GM12878 (cell line): Measurements from ENCODE around the gene EGFR. TPM values are rescaled to one million over a fixed set of nuclear protein-coding genes. Genes with fewer than 3 reads are reported as not detected.

ENCODE experiments used
- ATAC-seq: fragments of 200-7000 bp; cut with Tn5 transposase; 3 replicates; pipeline ENCODE4 v1.9.1; 2020; ENCODE audit warnings: mild to moderate bottlenecking, moderate library complexity
- BruUV-seq: library from RNA; stranded (reverse); fragments of 400-500 nt; replicated peaks from 2 replicates; lab custom pipeline; 2021; lab: Mats Ljungman, UMichigan
- CTCF ChIA-PET: fragments of 300-600 bp; sonication (Branson Sonifier 250); formaldehyde crosslinking; extraction: SDS; loops from one replicate; lab custom pipeline; 2021; ENCODE audit warnings: inconsistent platforms; lab: Yijun Ruan, JAX
- POLR2A ChIA-PET: fragments of 350-600 bp; formaldehyde crosslinking; extraction: SDS; loops from one replicate; lab custom pipeline; 2021; ENCODE audit warnings: inconsistent platforms; lab: Charles Lee
- RAD21 ChIA-PET: fragments of 300-600 bp; sonication (Branson Sonifier 250); formaldehyde crosslinking; loops from one replicate; lab custom pipeline; 2023; ENCODE audit warnings: antibody characterized with exemption; ENCODE audit not compliant: unreplicated experiment; lab: Charles Lee
- SMC1A ChIA-PET: fragments of 300-600 bp; sonication (Branson Sonifier 250); formaldehyde crosslinking; loops from one replicate; lab custom pipeline; 2023; ENCODE audit not compliant: unreplicated experiment, uncharacterized antibody; lab: Charles Lee
- DNase-seq: peaks from one replicate; pipeline ENCODE4 v3.0.0-alpha.2; 2011; ENCODE audit warnings: low read depth, low spot score
- FAIRE-seq: peaks from 3 replicates; lab custom pipeline; 2011; peaks lifted over from hg19 to GRCh38; lab: Jason Lieb, UNC
- H2AFZ ChIP-seq: 2 replicates; pipeline ENCODE4 v1.6.0; 2011; ENCODE audit warnings: low read depth, low read length, control low read depth; ENCODE audit not compliant: control insufficient read depth
- H3K27ac ChIP-seq: 2 replicates; pipeline ENCODE4 v1.5.1; 2011; ENCODE audit warnings: control low read depth; ENCODE audit not compliant: control insufficient read depth, insufficient read depth
- H3K27me3 ChIP-seq, 2 experiments: replicated peaks in 1 of 2; 2 replicates each; pipeline versions ENCODE4 v1.6.0 to v1.6.1; 2011; ENCODE audit warnings: low read length in 1 of 2; ENCODE audit not compliant: control insufficient read depth in 2 of 2, insufficient read depth in 2 of 2
- H3K36me3 ChIP-seq, 2 experiments: 2 replicates each; pipeline ENCODE4 v1.5.1; 2011; ENCODE audit warnings: low read length in 1 of 2; ENCODE audit not compliant: control insufficient read depth in 2 of 2, insufficient read depth in 2 of 2
- H3K4me1 ChIP-seq: 2 replicates; pipeline ENCODE4 v1.6.1; 2011; ENCODE audit warnings: mild to moderate bottlenecking, low read length, moderate library complexity, mixed read lengths; ENCODE audit not compliant: control insufficient read depth, insufficient read depth
- H3K4me2 ChIP-seq: 2 replicates; pipeline ENCODE4 v1.6.0; 2011; ENCODE audit warnings: control low read depth; ENCODE audit not compliant: control insufficient read depth, insufficient read depth
- H3K4me3 ChIP-seq: fragments of 200-600 bp; sonication (generic); 2 replicates; pipeline ENCODE4 v1.5.1; 2016
- H3K79me2 ChIP-seq: 2 replicates; pipeline ENCODE4 v1.6.0; 2011; ENCODE audit warnings: low read length; ENCODE audit not compliant: control insufficient read depth, insufficient read depth
- H3K9ac ChIP-seq: 2 replicates; pipeline ENCODE4 v1.8.0; 2011; ENCODE audit warnings: low read length, control low read depth, mixed read lengths; ENCODE audit not compliant: control insufficient read depth, insufficient read depth
- H3K9me3 ChIP-seq: replicated peaks from 3 replicates; pipeline ENCODE4 v1.5.1; 2011; ENCODE audit warnings: mild to moderate bottlenecking, low read length; ENCODE audit not compliant: control insufficient read depth, insufficient read depth
- H4K20me1 ChIP-seq: 2 replicates; pipeline ENCODE4 v1.6.0; 2011; ENCODE audit not compliant: control insufficient read depth, insufficient read depth
- BCL11A ChIP-seq: IDR thresholded peaks from 2 replicates; pipeline ENCODE4 v1.6.1; 2011; ENCODE audit warnings: low read depth, low read length
- MTA3 ChIP-seq: IDR thresholded peaks from 2 replicates; pipeline ENCODE4 v1.6.1; 2012; ENCODE audit warnings: low read length, inconsistent platforms, borderline replicate concordance
- MYB ChIP-seq: fragments of 150-350 bp; IDR thresholded peaks from 2 replicates; pipeline ENCODE4 v1.6.1; 2014; ENCODE audit warnings: mild to moderate bottlenecking, low read depth, low read length, borderline replicate concordance
- RUNX3 ChIP-seq: IDR thresholded peaks from 2 replicates; pipeline ENCODE4 v1.6.1; 2012; ENCODE audit warnings: low read length, inconsistent platforms
- WGBS: methylation state at CpG from one replicate; pipeline ENCODE4 v1.1.6; 2016; ENCODE audit warnings: low lambda C conversion rate; ENCODE audit not compliant: insufficient replicate concordance, insufficient coverage; ENCODE audit errors: missing lambda C conversion rate; 5-methylcytosine and 5-hydroxymethylcytosine counted together
- in situ Hi-C: fragments of 300-500 bp; cut with MboI; formaldehyde crosslinking; loops from 9 replicates; pipeline ENCODE4 v1.14.3; 2018; ENCODE audit warnings: mixed read lengths
- intact Hi-C: fragments of 100-400 bp; cut with micrococcal nuclease; formaldehyde crosslinking; loops from one replicate; pipeline ENCODE4 v1.14.2; 2022; ENCODE audit not compliant: unreplicated experiment
- polyA plus RNA-seq, 11 experiments: library from polyadenylated mRNA; depleted of rRNA in 4 of 11; unstranded in 6 of 11; stranded (reverse) in 5 of 11; fragments of >200 nt; fragmentation: Nextera tagmentation in 4 of 11; fragmentation: Illumina TruSeq in 1 of 11; extraction: Ambion mirVana in 4 of 11; extraction: Trizol in 1 of 11; gene quantifications; 1 replicate in 1 of 11; 2 replicates in 10 of 11; pipeline versions ENCODE4 v1.2.1 to v1.2.3, GENCODE V29; 2011 to 2016; ENCODE audit warnings: inconsistent platforms in 2 of 11, missing spikeins in 2 of 11, low read depth in 1 of 11
- total RNA-seq, 4 experiments: library from RNA; depleted of rRNA in 3 of 4; stranded (reverse); fragments of >200 nt in 3 of 4; fragmentation: Illumina TruSeq in 1 of 4; extraction: Trizol in 1 of 4; gene quantifications; 2 replicates each; pipeline versions ENCODE4 v1.2.1 to v1.2.3, GENCODE V29; 2013 to 2021
- TF ChIP-seq, protein P1 (sequence below): fragments of 450-650 bp; IDR thresholded peaks from 2 replicates; pipeline ENCODE4 v1.6.1; 2017; ENCODE audit warnings: borderline replicate concordance
- TF ChIP-seq, protein P2 (sequence below): fragments of 450-650 bp; IDR thresholded peaks from 2 replicates; pipeline ENCODE4 v1.6.1; 2017; ENCODE audit warnings: low read depth, mild to moderate bottlenecking, moderate library complexity

The EGFR gene
- total and polyA plus RNA-seq, 10 of the 15 experiments (the other 5 are each of a cell fraction or from before 2014, with no cell fraction given): 0.01 to 0.31 TPM; not detected in 8

DNA sequence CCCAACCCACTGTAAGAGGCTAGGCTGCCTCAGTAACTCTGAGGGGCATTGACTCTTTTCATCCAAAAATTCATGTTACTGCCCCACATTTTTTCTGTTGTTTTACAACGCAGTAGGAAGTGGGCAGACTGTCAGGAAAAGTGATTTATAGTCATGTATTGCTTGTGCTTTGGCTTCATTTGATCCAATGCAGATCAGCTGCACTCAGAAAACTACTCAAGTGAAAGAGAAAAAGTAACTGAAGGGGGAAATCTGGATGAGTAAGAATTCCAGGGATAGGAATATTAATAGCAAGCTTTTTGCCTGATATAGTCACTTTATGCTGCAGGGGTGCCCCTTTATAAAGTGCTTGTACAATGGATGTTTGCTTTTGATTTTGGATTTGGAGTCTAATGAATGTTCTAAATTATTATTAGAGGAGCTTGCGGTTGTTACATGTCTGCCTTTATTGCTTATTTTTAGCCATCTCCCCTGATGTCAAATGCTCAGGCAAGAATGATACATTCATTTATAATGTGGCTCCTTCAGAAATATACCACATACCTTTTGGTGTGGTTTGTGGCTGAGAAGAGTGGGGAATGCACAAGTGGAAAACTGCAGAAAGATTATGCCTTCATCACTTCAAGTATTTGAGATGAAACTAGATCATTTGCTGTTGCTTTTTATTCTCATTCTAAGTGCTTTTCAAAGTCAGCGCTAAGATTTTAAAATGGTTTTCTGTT is 86.1 kb downstream of the EGFR start:
- H4K20me1 ChIP-seq: no peaks in the 10 kb centered on the region
- no peak for FAIRE-seq

More for the DNA sequence above, 86.1 kb downstream of the EGFR start:
- no peak overlapping the region for H3K4me2 ChIP-seq
- ChIA-PET SMC1A (no interaction called here), RAD21 (no interaction called here), POLR2A (no interaction called here), CTCF (interaction anchor here (0.6 to 1.2 kb wide), 2 partner anchors 14 to 175 kb away, joined by 3 read pairs; no protein-coding TSS in a partner anchor)
- ATAC-seq (no peak), DNase-seq (no peak)
- no peak overlapping the region for H3K4me3 ChIP-seq
- no peaks in the 10 kb centered on the region for H3K36me3 ChIP-seq
- 64% methylated on average over 3 of the region's 3 CpGs for WGBS
- peaks cover 0 to 1% of the 10 kb centered on the region in 2 experiments; a peak in 1 of 4 replicates for H3K27me3 ChIP-seq
- H2AFZ ChIP-seq: no peak overlapping the region
- no peaks in the 10 kb centered on the region for H3K79me2 ChIP-seq
- intact Hi-C loops (no loop called here), in situ Hi-C loops (no loop called here)
- H3K27ac ChIP-seq: no peak overlapping the region
- H3K9me3 ChIP-seq: no peaks in the 10 kb centered on the region
- H3K4me1 ChIP-seq: no peaks in the 10 kb centered on the region
- TF ChIP-seq RUNX3 (peak; percentile 14; the same call in 1 of the 2 replicates), BCL11A (no peak), MYB (no peak), MTA3 (no peak)
- TF ChIP-seq, protein P1, sequence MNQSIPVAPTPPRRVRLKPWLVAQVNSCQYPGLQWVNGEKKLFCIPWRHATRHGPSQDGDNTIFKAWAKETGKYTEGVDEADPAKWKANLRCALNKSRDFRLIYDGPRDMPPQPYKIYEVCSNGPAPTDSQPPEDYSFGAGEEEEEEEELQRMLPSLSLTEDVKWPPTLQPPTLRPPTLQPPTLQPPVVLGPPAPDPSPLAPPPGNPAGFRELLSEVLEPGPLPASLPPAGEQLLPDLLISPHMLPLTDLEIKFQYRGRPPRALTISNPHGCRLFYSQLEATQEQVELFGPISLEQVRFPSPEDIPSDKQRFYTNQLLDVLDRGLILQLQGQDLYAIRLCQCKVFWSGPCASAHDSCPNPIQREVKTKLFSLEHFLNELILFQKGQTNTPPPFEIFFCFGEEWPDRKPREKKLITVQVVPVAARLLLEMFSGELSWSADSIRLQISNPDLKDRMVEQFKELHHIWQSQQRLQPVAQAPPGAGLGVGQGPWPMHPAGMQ: no peak
- TF ChIP-seq, protein P2, sequence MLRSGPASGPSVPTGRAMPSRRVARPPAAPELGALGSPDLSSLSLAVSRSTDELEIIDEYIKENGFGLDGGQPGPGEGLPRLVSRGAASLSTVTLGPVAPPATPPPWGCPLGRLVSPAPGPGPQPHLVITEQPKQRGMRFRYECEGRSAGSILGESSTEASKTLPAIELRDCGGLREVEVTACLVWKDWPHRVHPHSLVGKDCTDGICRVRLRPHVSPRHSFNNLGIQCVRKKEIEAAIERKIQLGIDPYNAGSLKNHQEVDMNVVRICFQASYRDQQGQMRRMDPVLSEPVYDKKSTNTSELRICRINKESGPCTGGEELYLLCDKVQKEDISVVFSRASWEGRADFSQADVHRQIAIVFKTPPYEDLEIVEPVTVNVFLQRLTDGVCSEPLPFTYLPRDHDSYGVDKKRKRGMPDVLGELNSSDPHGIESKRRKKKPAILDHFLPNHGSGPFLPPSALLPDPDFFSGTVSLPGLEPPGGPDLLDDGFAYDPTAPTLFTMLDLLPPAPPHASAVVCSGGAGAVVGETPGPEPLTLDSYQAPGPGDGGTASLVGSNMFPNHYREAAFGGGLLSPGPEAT: no peak
- no TSS peak for BruUV-seq
- no peak overlapping the region for H3K9ac ChIP-seq
